GM23338 (cell line): ENCODE results near the gene AFF3. TPM values are rescaled to one million over a fixed set of nuclear protein-coding genes. Genes with fewer than 3 reads are reported as not detected.

Experiments used
- ATAC-seq: fragments of 200-7000 bp; cut with Tn5 transposase; 3 replicates; pipeline ENCODE4 v1.9.1; 2020
- DNase-seq: peaks from one replicate; pipeline ENCODE4 v3.0.0-alpha.2; 2015; ENCODE audit warnings: low spot score
- H2AFZ ChIP-seq: fragments of 200-600 bp; sonication (generic); 2 replicates; pipeline ENCODE4 v1.8.0; 2016; ENCODE audit warnings: antibody characterized with exemption, mild to moderate bottlenecking, moderate library complexity
- H3F3A ChIP-seq: fragments of 200-600 bp; sonication (generic); replicated peaks from 2 replicates; pipeline ENCODE4 v1.8.0; 2017; ENCODE audit warnings: antibody characterized with exemption, mixed run types, low read depth
- H3K27ac ChIP-seq: fragments of 200-600 bp; sonication (generic); 2 replicates; pipeline ENCODE4 v1.6.1; 2016; ENCODE audit warnings: low read depth
- H3K27me3 ChIP-seq: fragments of 200-600 bp; sonication (generic); 2 replicates; pipeline ENCODE4 v1.8.0; 2016; ENCODE audit warnings: mild to moderate bottlenecking, mixed run types, moderate library complexity; ENCODE audit not compliant: insufficient read depth
- H3K36me3 ChIP-seq: fragments of 200-600 bp; sonication (generic); 2 replicates; pipeline ENCODE4 v1.8.0; 2016; ENCODE audit warnings: mild to moderate bottlenecking; ENCODE audit not compliant: insufficient read depth
- H3K4me1 ChIP-seq: fragments of 200-600 bp; sonication (generic); 2 replicates; pipeline ENCODE4 v1.8.0; 2016; ENCODE audit warnings: mild to moderate bottlenecking, moderate library complexity; ENCODE audit not compliant: insufficient read depth
- H3K4me2 ChIP-seq: fragments of 200-600 bp; sonication (generic); 2 replicates; pipeline ENCODE4 v1.7.1; 2017; ENCODE audit warnings: mixed run types
- H3K4me3 ChIP-seq: fragments of 200-600 bp; sonication (generic); 2 replicates; pipeline ENCODE4 v1.6.1; 2016; ENCODE audit warnings: mixed run types
- H3K79me2 ChIP-seq: fragments of 200-600 bp; sonication (generic); replicated peaks from 2 replicates; pipeline ENCODE4 v1.8.0; 2017; ENCODE audit warnings: mild to moderate bottlenecking; ENCODE audit not compliant: insufficient read depth
- H3K9me2 ChIP-seq: fragments of 200-600 bp; sonication (generic); 2 replicates; pipeline ENCODE4 v1.8.0; 2017; ENCODE audit not compliant: insufficient read depth
- H4K20me1 ChIP-seq: fragments of 200-600 bp; sonication (generic); replicated peaks from 2 replicates; pipeline ENCODE4 v1.8.0; 2017; ENCODE audit warnings: mild to moderate bottlenecking; ENCODE audit not compliant: insufficient read depth
- H3K27ac Mint-ChIP-seq: 2 replicates; pipeline ENCODE4 v1.8.0; 2020; ENCODE audit warnings: inconsistent platforms, mild to moderate bottlenecking, moderate library complexity, mixed read lengths
- H3K27me3 Mint-ChIP-seq: 3 replicates; pipeline ENCODE4 v1.8.0; 2022; ENCODE audit warnings: low read depth, mild to moderate bottlenecking, moderate library complexity, mixed read lengths, inconsistent platforms; ENCODE audit not compliant: insufficient read depth, poor library complexity
- H3K36me3 Mint-ChIP-seq: 3 replicates; pipeline ENCODE4 v1.8.0; 2021; ENCODE audit warnings: low read depth, mild to moderate bottlenecking, inconsistent platforms, moderate library complexity, mixed read lengths
- H3K4me1 Mint-ChIP-seq: 3 replicates; pipeline ENCODE4 v1.8.0; 2020; ENCODE audit warnings: mild to moderate bottlenecking, inconsistent platforms, mixed read lengths
- H3K4me3 Mint-ChIP-seq: 3 replicates; pipeline ENCODE4 v1.8.0; 2021; ENCODE audit warnings: moderate library complexity, mild to moderate bottlenecking, inconsistent platforms, mixed read lengths
- H3K9me3 Mint-ChIP-seq: 3 replicates; pipeline ENCODE4 v1.8.0; 2020; ENCODE audit warnings: moderate library complexity, mild to moderate bottlenecking, inconsistent platforms, mixed read lengths
- ETS1 ChIP-seq: IDR thresholded peaks from 2 replicates; pipeline ENCODE4 v1.6.1; 2016; ENCODE audit warnings: antibody characterized with exemption
- EZH2 ChIP-seq: fragments of 200-600 bp; sonication (generic); IDR thresholded peaks from one replicate; pipeline ENCODE4 v1.8.0; 2017; ENCODE audit warnings: antibody characterized with exemption, mild to moderate bottlenecking, low read depth; ENCODE audit not compliant: unreplicated experiment
- EZH2phosphoT487 ChIP-seq: fragments of 200-600 bp; sonication (generic); IDR thresholded peaks from one replicate; pipeline ENCODE4 v1.8.1; 2018; ENCODE audit warnings: antibody characterized with exemption; ENCODE audit not compliant: unreplicated experiment
- JUNB ChIP-seq: IDR thresholded peaks from one replicate; pipeline ENCODE4 v1.6.1; 2016; ENCODE audit warnings: antibody characterized with exemption; ENCODE audit not compliant: unreplicated experiment
- NANOG ChIP-seq: IDR thresholded peaks from 2 replicates; pipeline ENCODE4 v1.6.1; 2016; ENCODE audit warnings: antibody characterized with exemption, borderline replicate concordance
- REST ChIP-seq: IDR thresholded peaks from one replicate; pipeline ENCODE4 v1.6.1; 2018; ENCODE audit warnings: antibody characterized with exemption; ENCODE audit not compliant: unreplicated experiment
- STAT1 ChIP-seq: IDR thresholded peaks from one replicate; pipeline ENCODE4 v1.6.1; 2016; ENCODE audit warnings: antibody characterized with exemption; ENCODE audit not compliant: unreplicated experiment
- ZNF114 ChIP-seq: fragments of 250-450 bp; sonication (Bioruptor Pico); IDR thresholded peaks from 2 replicates; pipeline ENCODE4 v1.5.0; 2020; ENCODE audit warnings: mild to moderate bottlenecking, moderate library complexity
- ZNF331 ChIP-seq: fragments of 250-450 bp; sonication (Bioruptor Pico); IDR thresholded peaks from 2 replicates; pipeline ENCODE4 v1.5.0; 2020; ENCODE audit warnings: low read depth, mild to moderate bottlenecking, moderate library complexity
- ZNF462 ChIP-seq: fragments of 250-450 bp; sonication (Bioruptor Pico); IDR thresholded peaks from 2 replicates; pipeline ENCODE4 v1.5.0; 2020; ENCODE audit warnings: mild to moderate bottlenecking, moderate library complexity
- polyA plus RNA-seq: library from polyadenylated mRNA; unstranded; fragments of >200 nt; fragmentation: Nextera tagmentation; extraction: Ambion mirVana; gene quantifications from 2 replicates; pipeline ENCODE4 v1.2.1, GENCODE V29; 2016
- total RNA-seq: library from RNA; depleted of rRNA; stranded (reverse); fragments of >200 nt; shearing (Covaris generic); gene quantifications from 2 replicates; pipeline ENCODE4 v1.2.3, GENCODE V29; 2014

Gene AFF3
- total and polyA plus RNA-seq, 2 experiments from 2014 or later, result 0.73 to 1.4 TPM

- Histone ChIP-seq H3K4me3 (no peak overlapping the region), H3K79me2 (no peaks in the 10 kb centered on the region), H3K27ac (no peak overlapping the region), H3K36me3 (no peaks in the 10 kb centered on the region), H4K20me1 (no peaks in the 10 kb centered on the region), H3K9me2 (no peaks in the 10 kb centered on the region), H3K4me1 (no peaks in the 10 kb centered on the region), H3K4me2 (no peak overlapping the region), H3K27me3 (no peaks in the 10 kb centered on the region), H2AFZ (no peak overlapping the region), H3F3A (no peaks in the 10 kb centered on the region)
- TF ChIP-seq ZNF114 (no peak), ETS1 (no peak), ZNF462 (CRISPR knock-in tag) (no peak), EZH2 (no peak), ZNF331 (CRISPR knock-in tag) (no peak), REST (no peak), JUNB (no peak), EZH2phosphoT487 (no peak), STAT1 (no peak), NANOG (no peak)
- ATAC-seq, result no peak
- Mint-ChIP-seq H3K27ac (no peak overlapping the region), H3K36me3 (no peaks in the 10 kb centered on the region), H3K27me3 (no peaks in the 10 kb centered on the region), H3K9me3 (no peaks in the 10 kb centered on the region), H3K4me1 (no peaks in the 10 kb centered on the region), H3K4me3 (no peak overlapping the region)
- DNase-seq, result no peak
These were observed 308.7 kb downstream of the AFF3 start for GRCh38 chr2:99833586-99834201.
